ENCODE data around the gene ENOX1.
"Not testable (repeated sequence)": the region's sequence is repeated elsewhere in the genome, so short reads cannot be mapped to it uniquely, and the experiment has no call there.

ENOX1 gene

DNA sequence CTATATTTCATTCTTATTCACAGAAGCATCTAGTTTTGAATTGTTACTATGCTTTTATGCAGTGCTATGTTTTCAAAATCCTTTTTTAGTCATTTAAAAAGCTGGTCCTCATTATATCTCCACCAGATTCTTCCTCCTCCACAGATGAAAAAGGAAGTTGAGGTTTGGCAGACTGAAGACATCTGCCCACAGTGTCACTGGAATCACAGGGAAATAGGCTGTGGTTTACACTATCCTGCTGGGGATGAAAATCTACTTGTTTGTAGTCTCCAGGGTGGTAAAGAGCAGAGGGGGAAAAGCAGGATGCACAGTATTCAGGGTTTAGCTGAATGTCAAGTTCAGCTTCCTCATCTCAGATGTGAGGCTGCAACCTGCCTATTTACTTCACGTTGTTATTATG, 412.2 kb downstream of the ENOX1 start:
- DNase-seq = no peak

DNA sequence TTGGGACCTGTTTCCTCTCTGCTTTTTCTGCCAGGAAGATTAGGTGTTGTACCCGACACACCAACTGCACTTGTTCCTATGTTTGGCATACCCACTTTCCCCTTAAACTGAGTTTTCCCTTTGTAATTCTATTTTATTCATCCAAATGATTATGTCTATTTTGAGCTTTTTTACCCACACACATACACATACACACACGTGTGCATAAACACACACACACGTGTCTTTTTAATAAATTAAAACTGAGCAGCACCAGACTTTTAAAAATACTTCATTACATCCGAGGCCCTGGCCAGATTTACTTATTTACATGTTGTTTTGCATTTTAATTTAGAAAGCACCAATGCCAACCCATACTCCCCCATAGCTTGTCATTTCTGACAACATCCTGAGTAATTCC, 413.4 kb downstream of the ENOX1 start:
- DNase-seq = no peak

DNA sequence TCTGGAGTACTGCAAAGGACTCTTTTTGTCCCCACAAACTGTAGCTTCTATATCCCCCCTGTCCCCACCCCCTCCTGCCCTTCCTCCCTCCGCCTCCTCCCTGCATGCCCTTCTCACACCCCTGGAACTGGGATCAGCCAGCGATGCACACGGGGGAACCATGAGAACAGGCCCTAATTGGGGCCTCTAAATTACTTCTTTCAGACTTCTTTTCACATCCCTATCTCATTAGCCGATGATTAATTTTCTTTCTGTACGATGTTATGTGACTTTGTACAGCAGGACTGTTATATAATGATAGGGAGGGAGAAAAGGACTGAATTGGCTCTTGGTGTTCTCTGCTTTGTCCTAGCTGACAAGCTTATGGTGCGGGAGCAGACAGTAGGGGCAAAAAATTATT, 415.9 kb downstream of the ENOX1 start:
- DNase-seq = no peak

DNA sequence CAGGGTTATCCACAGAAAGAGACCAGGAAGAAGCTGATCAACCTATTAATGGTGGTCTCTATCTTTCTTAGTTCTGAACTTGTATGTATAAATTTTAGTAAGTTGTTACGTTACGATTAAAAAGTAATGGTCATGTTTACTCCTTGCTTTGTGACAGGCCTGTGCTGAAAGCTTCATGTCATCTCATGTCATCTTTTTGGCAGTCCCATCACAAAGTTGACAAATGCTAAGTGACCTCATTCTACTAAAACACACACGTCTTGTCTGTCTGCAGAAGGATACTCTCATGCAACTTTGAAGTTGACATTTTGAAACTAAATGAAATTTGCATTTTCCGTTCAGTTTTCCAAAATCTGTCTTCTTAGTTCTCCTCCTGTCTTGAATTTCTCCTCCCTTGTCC, 417.5 kb downstream of the ENOX1 start:
- DNase-seq = no peak

DNA sequence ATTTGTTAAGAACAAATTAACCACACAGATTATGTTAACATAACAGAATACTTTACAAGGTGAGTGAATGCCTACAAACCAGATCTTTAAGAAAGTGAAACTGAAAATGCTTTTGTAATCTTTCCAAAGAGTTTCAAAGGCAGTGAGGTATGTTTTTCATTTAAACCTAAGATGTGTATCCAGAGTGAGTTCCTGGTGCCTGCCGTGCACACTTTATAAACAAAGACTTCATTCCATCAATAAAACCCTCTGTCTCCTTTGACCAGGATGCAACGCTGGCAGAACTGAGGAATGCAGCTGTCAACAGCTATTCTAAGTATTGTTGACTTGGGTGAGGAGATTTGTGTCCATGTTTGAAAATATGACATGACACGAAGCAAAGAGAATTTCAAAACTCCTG, 418.8 kb downstream of the ENOX1 start:
- DNase-seq = no peak

DNA sequence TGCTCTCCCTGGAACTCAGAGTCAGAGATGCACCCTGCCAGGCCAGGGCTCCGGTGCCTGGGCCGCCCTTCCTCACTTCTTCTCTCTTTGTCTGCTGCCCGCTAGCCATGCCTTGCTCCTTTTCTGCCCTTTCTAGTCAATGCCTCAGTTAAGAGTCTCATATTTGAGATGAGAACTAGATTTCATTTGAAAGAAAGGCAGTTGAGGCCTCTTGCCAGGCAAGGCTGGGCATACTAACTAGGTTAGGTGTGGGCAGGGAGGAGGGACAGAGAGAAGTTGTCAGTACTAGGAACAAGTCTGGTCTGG, 421.8 kb downstream of the ENOX1 start:
- no peak for DNase-seq

DNA sequence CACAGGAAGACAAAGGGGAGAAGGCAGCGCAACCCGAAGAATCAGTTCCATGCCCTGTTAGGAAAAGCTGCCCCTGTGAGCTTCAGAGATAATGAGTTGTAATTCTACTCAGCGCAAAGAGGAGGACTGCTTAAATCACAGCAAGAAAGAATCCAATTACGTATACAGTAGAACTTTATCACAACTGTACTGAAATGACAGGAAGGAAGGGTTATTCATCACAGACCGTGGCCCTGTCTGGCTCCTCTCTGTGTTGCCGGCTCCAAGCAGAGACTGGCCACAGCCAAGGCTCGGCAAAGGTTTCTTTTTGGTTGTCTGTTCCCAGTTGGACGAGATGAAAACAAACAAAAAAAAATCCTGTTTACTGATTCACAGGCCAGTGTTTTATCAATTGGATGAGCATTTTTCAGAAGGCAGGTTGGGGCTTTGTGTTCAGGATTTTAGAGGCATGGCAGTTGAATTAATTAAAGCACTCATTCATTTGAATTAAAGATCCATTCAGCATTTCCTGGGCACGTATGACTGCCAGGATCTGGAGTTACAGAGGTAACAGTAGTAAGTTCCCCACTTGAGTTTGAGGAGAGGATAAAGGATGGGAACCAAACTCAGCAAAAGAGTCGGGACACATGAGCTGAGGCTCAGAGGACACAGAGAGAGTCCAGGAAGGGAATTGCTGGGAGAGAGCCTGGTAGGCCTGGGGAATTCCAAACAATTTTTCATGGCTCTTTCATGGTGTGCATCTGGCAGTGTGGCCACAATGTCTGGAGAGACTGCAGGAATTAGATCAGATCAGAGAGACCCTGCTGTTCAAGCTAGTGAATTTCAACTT, 422.3 kb downstream of the ENOX1 start:
- no peak for DNase-seq

DNA sequence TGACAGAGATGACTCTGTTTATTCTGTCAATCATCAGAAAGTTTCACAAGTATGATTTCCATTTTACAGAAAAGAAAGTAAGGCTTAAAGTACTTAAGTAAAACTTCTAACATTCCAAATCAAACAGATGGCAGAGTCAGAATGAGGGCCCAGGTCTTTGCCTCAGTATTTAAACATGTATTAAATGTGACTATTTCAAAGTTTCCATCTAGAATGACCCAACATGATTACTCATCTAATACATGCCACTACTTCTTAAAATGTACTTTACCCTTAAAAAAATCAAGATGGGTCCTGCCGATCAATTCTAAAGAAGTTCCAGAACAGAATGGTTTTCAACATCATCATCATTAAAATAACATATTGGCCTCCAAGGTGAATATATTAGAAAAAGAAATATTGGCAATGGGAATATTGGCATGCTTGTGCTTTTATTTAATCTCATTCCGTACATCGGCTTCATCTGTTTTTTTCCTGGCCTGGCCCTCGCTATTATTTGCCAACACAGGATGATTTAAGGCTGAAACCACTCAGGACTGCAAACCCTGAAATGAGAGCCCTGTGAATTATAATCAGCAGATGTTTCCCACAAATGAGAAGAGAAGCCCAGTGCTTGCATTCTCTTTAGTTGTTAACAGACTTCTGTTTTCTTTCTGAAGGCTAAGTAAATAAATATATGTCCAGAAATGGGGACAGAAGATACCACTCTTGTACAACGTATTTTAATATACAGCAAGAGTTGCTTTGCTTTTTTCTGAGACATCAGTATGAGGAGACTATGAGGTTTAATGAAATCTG, 423.4 kb downstream of the ENOX1 start:
- DNase-seq = no peak

DNA sequence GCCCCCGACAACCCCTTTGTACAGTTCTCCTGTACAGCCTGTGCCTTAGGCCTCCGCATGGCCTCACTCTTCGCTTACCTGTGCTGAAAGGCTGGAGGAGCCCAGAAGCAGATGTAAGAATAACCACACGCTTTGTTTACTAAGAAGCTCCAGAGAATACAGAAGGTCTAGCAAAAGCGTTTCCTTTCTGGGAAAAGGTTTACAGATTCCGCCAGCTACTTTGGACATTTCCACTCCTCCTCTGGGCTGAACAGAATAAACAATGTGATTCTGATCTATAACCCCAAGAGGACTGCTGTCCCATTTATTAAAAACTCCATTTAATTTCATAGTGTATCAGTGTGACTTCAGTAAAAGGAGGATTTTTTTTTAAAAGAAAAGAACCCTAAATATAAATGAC, 424.2 kb downstream of the ENOX1 start:
- DNase-seq = no peak

DNA sequence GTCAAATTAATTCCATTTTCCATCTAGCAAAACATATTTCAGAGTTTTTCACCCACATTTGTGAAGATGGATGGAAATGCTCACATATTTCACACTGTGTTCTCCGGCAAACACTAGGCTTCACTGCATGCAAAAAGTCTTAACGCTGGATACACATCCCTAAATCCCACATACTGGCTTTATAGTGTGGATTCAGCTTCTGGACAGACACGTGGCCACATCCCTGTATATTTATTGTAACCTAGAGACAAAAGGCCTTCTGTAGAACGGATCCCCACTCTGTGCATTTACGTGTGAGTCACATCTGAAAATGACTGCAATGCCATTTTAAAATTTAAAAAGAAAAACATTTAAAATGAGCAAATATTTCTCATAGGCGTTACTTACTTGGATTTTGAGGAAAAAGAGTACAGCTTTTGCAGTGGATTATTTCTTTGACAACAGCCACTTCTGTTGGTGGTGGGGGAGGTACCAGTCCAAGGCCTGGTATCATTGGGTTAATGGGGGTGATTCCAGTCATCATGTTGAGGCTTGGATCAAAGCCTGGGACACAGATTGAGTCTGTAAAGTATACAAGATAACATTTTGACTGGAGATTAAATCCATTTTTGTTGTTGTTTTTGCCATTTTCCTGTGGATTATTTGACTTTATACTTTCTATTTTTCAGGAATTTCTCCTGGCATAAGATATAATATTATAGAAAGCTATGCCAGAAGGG, 425.7 kb downstream of the ENOX1 start:
- DNase-seq = no peak

DNA sequence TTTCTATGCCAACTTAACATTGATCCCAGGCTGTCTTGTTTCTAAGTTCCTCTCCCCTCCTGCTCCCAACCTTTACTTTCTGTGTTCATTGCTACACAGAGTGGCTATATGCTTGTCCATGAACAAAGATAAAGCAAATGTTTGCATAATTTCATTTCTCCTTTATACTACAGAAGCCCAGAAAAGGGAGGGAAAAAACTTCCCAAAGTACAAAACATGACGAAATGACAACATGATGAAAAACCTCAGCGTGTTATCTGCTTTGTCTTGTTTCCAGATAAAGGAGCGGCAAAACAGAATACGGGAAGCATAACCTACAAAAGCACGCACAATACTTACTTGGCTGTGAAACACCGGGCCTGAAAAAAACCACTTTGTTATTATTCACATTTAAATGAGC, 426.6 kb downstream of the ENOX1 start:
- DNase-seq = no peak

DNA sequence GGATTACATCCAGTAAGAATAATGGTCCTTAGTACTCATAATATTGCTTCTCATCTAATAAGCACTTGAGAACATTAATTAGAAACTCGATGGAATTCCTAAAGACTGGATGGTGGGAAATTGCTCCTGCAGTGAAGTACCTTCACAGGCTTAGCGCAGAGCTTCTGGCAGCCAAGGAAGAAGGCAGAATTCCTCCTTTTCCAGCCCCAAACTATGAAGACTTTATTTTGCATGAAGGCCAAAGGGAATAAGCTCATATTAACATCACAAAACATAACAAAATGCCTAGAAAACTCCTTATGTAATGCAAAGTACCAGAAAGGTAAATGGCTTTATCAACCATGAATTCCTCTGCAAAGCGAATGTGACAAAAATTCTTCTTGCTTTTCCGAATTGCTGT, 427.2 kb downstream of the ENOX1 start:
- no peak for DNase-seq

DNA sequence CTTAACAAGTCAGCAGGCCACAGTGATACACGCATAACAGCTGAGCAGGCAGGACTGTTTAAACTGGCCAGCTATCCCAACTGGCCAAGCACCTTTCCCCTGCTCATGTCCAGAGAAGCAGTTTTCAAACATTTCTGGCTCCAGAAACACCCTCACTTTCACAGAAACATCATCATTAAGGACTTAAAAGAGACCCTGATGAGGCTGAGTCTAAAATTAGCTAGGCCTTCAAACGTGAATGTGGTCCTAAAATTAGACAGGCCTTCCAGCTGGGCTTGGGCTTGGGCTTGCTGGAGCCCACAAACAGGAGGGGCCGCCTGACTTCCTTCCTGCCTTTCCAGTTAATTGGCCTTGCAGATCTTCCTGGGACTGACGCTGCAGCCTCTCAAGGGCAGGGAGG, 429.2 kb downstream of the ENOX1 start:
- no peak for DNase-seq

DNA sequence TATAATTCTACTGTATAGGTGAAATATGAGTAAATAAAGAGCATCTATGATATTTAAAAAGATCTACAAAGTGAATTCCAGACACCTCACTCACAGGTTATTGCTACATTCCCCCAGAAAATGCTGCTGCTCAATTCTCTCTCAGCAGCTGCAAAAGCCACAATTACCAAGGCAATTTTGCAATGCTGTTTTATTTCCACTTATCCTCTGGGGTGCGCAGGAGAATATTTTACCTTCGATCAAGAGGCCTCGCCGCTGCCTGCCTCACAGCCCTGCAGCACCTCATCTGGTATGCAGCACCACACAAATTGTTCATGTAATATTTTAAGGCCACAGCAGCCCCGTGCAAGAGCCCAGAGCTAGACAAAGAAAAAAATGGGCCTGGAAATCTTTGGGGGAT, 430.2 kb downstream of the ENOX1 start:
- no peak for DNase-seq

DNA sequence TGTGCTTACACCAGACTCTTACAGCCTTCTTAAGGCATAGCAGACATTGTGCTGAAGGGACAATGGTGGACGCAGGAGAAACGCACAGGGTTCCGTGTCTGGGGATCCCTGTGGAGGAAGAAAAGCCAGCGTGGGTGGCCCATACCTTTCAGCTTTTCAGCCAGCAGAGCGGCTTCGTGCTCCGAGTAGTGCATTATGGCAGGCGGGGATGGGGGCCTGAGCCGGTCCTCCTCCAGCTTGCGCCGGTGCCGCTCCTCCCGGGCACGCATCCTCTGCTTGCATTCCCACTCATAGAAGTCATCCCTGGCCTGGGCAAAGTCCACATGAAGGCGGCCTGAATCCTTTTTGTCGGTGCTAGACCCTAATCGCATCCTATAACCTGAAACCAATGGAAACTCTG, 431.0 kb downstream of the ENOX1 start:
- no peak for DNase-seq

DNA sequence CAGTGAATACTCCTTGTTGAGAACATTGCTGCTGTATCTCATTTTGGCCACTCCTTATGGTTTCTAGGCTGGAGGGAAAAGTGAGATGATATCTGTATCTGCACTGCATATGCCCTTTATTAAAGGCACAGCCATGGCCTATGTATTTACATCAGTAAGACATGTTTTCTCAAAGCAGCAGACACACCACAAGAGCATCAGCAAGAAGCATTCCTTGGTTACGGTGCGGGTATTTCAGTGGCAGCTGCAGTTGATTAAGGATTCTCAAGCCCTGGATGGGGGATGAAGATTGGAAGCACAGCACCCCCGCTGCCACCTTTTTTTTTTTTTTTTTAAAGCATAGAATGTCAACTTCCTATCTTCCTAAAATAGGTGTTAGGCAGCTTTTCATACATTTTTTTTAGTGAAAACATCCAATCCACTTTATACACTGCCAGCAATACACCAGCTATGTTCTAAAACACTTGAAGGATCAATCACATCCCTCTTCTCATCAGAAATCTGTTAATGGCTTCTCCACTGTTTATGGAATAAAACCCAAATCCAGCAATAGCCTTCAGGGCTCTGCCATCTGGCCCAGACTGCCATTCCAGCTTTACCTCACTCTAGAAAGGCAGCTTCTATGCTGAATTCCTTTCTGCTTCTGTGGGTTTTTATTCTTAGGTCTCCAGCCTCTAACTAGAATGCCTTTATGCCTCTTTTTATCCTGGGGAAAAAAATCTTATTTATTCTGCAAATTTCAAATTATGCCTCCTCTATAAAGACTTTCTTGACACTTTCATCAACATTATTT, 432.4 kb downstream of the ENOX1 start:
- no peak for DNase-seq

DNA sequence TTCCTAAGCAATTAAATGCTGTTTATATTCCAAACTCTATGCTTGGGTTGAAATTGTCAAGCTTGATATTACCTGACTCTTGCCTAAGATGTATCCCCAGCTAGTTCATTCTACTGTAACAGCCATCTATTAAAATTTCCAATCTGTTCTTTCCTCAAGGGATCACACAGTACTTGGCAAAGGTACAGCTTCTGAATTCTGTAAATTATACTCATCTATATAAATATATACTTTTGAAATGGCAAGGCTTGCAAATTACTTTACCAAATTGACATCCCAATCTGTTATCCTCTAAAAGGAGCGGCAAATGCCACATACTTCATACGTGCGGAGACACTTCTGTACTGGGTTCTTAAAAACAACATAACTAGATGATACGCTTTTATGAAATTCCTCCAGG, 433.1 kb downstream of the ENOX1 start:
- DNase-seq = no peak

DNA sequence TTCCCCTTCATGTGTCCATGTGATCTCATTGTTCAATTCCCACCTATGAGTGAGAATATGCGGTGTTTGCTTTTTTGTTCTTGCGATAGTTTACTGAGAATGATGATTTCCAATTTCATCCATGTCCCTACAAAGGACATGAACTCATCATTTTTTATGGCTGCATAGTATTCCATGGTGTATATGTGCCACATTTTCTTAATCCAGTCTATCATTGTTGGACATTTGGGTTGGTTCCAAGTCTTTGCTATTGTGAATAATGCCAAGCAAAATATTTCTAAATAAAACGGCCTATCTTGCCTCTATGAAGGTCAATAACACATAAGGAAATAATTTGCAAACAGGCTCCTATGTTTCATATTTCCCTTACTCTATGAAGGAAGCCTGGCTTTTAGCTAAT, 435.2 kb downstream of the ENOX1 start:
- DNase-seq = not testable (repeated sequence)

DNA sequence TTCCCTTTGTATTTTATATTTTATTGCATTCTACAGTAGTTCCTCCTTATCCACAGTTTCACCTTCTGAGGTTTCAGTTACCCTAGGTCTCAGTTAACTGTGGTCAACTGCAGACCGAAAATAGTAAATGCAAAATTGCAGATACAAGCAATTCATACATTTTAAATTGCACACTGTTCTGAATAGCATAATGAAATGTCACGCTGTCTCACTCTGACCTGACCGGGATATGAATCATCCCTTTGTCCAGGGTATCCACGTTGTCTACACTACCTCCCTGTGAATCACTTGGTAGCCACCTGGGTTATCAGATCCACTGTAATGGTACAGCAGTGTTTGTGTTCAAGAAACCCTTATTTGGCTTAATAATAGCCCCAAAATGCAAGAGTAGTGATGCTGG, 438.4 kb downstream of the ENOX1 start:
- DNase-seq = no peak

DNA sequence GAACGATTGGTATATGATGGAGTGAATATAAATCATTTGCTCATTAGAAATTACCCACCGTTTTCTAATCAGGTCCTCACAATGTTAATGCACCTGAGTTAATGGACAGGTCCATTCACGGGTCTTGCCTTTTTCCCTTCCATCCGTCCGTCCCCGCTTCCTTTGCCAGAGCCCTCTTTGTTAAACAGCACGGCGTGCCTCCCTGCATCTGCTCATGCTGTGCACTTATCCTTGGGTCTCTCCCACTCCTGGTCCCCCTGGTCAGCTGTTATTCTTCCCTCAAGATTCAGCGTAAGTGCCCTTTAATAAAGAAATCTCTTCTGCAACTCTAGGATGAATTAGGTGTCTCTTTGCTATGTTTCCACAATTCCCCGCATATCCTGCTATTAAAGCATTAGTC, 438.9 kb downstream of the ENOX1 start:
- no peak for DNase-seq

DNA sequence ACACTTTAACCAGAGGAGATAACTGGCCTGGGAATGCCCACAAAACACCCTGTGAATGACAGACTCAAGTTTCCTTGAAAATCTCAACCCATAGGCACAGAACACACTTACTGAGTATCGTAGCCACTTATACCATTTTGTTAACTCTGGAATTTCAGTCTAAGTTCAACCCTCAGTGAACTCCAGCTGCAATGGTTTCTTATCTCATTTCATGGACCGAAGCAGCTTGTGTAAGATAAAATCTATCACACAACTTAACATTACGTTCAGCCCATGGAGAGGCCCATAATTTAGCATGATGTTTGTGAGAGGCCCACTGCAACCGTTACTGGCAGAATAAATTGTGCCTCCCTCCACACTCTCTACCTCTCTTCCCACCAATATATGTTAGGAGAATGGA, 440.3 kb downstream of the ENOX1 start:
- no peak for DNase-seq

DNA sequence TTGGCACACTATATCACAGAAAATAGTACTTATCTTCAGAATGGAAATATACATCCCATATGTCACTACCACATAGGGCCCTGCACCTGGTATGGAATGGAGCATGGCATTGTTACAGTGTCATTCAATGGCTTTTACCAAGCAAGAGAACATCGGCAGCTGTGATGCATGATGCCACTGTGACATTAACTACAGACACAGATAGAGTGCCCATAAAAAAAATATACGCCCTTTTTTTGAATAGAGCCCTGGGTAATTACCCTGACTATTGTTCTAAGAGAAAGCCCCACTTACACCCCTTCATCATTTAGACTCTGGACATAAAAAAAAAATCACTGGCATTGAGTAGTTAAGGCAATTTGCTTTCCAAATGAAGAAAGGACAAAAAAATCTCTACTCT, 443.1 kb downstream of the ENOX1 start:
- no peak for DNase-seq
